ENCODE results near the gene PRDM16.
"Not testable (repeated sequence)": the region's sequence is repeated elsewhere in the genome, so short reads cannot be mapped to it uniquely, and the experiment has no call there.

Gene PRDM16

DNA sequence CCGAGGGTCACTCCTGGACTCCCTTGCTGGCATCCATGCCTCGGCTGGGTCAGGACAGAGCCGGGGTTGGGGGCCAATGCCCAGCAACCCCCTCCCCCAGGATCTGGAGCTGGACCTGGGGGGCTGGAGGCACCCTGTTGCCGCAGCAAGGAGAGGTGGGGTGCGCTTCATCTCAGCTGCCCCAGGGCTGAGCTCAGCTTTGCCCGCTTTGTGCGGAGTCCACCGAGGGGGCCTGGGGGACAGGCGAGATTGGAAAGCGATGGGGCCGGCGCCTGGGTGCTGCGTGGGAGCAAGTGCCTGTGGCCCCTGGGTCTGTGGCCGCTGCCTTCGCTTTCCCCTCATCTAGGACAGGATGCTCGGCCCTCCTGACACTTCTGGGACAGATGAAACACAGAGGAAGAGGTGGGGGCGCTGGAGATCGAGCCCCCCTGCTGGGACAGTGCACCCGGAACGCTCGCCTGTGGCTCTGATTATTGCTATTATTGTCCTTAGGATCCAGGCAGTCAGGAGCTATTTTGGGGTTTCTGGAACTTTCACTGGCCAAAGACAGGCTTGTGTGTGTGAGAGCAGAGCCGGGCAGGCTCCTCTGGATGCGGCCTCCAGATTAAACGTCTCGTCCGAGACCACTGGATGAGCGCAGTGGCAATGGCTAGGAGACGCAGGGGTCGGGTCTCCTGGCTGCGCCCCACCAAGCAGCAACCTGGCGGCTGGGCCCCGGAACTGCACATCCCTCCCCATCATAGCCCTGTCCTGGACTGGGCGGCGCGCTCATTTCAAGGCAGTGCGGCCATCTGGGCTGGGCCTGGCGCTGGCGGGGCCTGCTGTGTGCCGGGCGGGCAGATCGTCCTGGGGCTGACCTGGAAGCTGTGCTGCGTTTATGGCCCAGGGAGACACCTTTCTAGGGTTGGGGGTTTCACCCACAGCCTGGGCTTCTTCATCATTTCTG, 13.8 kb downstream of the PRDM16 start:
- DNase-seq: no peak

DNA sequence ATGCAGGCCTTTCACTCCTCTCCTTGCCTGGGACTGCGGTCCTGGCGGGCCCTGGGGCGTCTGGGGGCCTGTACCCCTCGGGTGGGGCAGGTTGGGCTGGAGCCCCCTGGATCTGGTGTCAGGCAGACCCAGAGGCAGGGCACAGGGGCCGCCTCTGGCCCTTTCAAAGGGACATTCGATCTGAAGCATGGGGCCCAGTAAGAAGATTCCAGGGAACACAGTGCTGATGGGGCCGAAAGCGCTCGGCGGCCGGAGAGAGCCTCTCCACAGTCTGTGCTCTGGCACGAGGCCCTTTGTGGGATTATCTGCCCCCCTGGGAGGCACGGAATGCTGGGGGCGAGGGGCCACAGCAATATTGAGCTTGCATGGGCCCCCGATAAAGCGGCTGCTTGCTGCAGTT, 15.2 kb downstream of the PRDM16 start:
- no peak for DNase-seq

DNA sequence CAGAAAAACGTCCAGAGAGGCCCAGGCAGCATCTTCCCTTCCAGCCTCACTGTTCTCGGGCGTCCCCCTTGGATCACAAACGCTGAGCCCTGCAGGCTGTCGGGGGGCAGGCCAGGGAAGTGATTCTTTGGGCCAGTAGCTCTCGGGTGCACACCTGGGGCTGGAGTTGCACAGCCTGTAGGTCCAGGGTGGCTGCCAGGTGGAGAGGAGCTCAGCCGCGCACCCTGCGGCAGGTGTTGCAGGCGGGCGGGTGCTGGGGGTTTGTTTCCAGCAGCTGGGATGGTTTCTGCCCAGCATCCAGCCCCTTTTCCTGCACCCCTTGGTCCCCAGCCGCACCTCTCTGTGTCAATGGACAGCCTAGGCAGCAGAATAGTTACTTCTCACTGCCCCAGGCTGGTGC, 15.7 kb downstream of the PRDM16 start:
- DNase-seq: no peak

DNA sequence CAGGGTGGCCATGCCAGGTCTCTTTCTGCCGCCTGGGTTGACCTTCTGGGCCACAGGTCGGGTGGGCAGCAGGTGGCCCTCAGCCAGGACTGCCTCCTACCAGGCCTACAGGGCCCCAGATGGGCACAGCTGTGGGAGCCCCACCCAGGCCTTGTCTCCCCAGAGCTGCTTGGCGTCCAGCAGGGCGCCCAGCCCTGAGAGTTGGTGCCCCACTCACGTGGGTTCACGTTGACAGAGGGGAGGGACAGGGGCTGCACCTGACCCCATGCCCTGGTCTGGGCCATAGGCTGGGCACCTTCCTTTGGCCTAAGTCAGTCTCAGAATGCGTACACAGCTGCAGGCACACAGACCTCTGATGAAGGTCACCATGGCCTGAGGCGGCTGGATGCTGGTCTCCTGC, 16.7 kb downstream of the PRDM16 start:
- DNase-seq: no peak

DNA sequence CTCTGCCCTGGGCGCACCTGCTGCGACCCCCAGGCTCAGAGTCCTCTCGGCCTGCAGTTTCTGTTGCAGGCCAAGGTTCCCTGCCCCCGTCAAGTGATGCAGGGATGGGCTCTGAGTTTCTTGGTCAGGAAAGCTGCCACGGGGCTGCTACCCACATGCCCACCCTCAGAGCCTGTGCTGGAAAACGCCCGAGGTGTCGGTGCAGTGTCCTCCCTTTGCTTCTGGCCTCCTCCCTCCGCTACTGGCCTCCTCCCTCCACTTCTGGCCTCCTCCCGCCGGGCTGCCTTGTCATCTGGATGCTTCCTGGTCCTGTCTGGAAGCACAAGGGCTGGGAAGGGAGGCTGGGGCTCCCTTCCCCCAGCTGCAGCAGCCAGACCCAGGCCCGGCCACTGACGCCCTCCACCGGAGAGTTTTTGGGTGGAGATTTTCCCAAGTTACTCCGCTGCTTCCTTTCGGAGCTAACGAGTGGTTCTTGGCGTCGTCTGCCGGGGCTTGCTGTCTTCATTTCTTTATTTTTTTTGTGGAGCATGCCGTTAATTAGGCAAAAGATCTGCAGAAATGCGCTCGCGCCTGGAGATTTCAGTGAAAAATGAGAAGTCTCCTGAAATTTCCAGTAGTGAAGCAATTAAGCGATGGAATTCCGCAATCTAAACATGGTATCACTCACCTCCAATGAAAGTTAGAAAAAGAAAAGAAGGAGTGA, 17.4 kb downstream of the PRDM16 start:
- DNase-seq: no peak

DNA sequence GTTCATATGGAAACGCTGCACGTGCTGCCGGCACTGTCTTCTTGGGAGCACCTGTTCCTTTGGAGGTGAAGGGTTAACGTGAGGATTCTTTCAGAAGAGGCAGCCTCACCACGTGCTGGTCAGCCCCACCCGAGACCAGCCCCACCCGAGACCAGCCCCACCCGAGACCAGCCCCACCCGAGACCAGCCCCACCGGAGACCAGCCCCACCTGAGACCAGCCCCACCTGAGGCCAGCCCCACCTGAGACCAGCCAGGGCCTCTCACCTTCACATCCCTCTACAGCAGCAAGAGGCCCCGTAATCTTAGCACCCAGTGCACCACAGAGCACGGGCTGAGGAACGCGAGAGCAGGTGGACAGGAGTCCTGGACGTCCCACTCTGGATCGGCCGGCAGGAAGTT, 18.0 kb downstream of the PRDM16 start:
- no peak for DNase-seq

DNA sequence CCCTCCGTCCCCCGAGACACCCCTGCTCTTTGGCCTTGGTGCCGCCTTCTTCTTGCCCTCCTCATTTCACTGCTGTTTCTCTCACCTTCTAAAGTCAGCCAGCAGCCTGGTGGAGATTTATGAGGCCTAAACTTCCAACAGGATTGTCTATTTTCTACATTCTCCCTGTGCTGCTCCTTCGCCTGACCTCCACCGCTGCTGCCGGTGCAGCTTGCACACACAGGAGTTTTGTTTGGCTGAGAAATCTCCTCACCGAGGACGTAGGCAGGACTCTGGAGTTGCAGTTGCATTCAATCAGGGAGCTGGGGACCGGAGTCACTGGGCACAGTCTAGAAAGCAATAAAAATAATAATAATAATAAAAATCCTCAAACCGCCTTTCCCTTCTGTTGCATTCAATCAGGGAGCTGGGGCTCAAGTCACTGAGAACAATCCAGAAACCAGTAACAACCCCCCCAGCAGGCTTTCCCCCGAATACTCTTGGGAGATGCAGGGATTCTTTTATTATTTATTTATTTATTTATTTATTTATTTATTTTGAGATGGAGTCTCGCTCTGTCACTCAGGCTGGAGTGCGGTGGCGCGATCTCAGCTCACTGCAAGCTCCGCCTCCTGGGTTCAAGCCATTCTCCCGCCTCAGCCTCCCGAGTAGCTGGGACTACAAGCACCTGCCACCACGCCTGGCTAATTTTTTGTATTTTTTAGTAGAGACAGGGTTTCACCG, 19.1 kb downstream of the PRDM16 start:
- not testable (repeated sequence) for DNase-seq

DNA sequence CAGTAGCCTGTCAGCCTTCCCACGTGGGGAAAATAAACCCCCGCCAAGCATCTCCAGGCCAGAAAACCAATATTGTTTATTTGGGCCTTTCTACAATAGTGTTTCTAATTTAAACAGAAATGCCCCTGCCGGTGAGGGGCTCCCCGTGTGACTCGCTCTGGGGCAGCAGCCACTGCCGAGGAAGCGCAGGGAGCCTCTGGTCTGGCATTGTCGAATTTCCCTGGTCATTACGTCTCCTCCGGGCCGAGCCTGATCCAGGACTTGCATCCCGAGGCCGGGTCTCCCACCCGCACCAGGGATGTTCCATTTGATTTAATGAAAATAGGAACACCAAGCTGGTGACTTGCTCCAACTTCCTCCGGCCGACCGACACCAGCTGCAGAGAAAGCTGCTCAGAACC, 20.5 kb downstream of the PRDM16 start:
- no peak for DNase-seq

DNA sequence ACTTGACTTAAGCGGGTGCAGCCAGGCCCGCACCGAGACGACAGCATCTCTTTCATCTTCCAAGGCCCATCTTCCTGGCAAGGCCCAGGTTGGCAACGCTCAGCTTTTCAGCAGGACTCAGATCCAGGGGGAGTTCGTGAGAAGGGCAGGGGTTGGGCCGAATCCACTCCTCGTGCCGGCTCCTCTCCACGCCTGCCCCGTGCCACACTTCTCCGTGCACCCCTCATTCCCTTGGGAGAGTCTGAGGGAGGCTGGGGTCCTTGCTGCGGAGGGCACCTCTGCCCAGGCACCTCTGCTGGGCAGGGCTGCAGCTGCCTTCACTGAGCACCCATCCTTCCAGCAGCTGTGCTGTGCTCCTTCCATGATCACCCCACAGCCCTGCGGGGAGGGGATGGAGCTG, 22.3 kb downstream of the PRDM16 start:
- DNase-seq: no peak

DNA sequence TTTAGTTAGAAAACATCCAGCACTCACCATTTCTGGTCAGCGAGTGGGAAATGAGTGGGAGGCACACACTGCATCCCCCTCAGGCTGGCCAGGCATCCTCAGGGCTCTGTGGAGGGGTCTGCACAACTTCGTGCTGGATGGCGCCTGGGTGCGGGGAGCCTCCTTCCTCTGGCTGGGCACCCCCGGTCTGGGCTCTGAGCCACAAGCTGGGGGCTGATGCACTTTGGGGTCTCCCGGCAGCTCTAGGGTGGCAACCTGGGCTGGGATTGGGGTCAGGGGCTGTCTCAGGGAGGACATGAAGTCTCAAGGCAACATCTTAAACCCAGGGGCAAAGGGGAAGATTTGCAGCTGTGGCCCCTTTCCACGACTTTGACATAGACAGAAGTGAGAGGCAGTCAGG, 23.5 kb downstream of the PRDM16 start:
- DNase-seq: no peak

DNA sequence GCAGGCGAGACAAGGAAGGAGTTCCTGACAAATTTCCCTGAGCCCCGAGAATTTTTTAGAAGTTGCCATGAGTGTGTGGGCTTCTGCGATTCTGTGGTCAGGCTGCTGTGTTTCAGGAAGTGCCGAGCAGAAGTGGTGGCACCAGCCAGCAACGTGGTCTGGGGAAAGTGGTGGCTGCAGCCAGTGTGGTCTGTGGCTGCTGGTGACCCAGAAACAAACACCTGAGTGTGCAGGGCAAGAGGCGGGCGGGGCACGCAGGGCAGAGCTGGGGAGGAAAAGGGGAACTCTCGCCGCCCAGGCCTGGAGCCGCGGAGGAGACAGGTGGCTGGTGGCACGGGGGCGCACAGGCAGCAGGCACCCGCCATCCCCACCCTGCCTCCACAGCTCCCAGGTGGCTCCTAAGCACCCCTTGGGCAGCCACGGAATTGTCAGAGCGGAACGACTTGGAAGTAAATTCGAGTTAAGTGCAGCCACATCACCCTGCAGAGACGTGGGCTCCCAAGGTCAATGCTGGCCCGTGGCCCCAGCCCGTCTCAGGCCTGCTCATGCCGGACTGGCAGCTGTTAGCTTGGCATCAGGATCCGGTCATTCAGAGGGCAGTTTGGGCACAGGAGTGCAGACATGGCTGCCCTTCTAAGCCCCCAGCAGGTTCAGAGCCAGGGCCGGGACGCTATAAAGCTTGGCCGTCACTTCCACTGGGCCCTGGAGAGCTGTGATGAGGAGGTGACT, 25.1 kb downstream of the PRDM16 start:
- DNase-seq: no peak

DNA sequence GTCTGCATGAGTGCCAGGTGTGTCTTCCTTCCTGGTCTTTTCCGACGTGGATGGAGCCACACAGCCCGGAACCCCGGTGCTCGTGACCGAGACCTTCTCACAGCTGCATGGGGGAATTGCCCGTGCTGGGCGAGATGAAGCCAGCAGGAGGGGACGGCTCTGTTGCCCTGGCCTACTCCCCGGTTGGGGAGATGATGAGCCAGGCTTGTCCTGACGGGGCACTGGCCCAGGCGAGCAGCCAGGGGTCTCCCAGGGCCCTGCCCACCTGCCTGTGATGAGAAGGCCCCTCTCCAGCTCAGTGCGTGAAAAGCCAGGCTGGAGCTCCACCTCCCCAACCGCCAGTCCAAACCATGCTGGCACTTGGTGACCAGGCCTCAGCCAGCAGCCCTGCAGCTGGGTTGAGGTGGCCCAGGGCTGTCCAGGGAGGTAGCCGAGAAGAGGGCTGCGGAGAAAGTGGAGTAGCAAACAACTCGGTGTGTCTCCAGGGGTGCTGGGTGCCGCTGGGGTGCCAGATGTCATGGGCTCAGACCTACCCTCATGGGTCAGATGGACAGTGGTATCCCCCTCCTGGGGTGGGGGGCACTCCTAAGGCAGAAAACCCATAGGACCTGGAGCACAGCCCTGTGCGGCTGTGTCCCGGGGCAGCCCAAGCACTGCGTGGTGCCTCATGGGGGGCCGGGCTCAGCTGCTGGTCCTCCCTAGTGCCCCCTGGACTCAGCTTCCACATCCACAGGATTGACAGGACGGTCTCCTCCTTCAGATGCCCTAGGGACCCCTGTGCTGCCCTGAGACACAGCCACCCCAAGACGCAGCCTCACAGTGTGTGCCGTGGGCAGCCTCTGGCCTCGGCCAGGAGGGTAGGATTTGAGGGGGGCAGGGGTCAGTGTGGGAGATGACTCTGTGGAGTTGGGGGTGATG, 26.1 kb downstream of the PRDM16 start:
- DNase-seq: no peak

DNA sequence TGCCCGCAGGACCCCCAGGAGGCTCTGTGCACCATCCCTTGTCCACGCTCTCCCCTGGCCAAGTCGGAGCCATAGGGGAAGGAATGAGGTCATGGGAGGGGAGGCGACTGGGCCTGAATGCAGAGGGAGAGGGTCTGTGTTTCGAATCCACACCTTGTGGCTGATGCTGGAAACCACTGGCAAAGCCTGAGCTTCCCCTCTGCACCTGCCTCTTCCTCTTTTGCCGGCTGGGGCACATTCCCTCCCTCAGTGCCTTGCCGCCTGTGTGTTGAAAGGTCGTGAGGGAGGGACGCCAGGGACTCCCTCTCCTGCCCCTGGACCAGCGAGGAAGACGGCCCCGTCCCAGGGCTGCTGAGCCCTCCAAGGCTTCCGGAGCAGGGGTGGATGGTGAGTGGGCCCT, 27.3 kb downstream of the PRDM16 start:
- DNase-seq: no peak

DNA sequence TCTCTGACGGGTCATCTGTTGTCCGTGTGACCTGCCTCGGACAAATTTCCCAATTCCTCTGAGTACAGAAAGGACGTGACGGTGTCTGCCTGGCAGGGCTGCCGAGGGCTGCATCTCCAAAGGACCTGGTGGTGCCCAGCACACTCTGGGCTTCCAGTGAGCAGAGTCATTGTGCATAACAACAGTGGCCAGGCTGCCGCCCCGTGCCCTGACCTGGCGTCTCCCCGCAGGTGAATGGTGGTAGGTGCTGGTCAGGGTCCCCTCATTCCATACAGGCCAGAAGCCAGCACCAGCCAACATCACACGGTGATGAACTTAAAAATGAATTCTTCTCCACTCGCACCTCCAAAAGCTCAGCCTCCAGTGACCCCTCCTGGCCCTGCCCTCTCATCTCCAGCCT, 28.2 kb downstream of the PRDM16 start:
- DNase-seq: no peak

DNA sequence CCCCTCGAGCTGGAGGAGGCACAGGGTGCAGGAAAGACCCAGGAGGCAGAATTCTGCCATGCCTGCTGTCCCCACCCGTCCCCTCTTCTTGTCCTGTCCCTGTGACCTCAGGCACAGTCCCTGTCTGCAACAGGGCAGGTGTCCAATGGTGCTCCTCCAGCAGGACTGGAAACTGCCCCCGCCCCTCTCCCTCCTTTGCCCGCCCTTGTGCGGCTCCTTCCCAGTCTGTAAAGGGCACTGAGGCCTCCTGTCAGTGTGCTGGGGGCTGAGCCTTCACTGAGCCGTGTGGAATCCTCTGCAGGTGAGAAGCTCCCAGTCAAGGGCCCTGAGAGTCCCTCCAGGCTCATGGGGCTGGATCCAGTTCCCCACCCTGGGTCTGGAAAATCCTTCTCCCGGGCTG, 28.9 kb downstream of the PRDM16 start:
- no peak for DNase-seq

DNA sequence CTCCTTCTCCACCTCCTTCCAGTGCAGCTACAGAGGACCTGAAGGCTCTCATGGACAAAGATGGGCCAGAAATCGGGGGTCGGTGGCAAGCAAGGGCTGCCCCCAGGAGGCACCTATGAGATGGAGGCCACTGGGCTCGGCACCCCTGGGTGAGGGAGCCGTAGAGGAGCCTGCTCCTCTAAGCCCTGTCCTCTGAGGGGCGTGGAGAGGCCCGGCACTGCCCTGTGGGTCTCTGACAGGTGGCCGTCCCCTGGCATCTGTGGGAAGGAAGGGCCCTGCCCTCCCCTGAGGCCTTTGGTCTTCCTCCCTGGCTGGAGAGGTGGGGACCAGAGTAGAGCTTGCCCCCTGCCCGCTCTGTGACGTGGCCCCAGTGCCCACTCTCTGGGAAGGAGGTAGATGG, 30.9 kb downstream of the PRDM16 start:
- no peak for DNase-seq

DNA sequence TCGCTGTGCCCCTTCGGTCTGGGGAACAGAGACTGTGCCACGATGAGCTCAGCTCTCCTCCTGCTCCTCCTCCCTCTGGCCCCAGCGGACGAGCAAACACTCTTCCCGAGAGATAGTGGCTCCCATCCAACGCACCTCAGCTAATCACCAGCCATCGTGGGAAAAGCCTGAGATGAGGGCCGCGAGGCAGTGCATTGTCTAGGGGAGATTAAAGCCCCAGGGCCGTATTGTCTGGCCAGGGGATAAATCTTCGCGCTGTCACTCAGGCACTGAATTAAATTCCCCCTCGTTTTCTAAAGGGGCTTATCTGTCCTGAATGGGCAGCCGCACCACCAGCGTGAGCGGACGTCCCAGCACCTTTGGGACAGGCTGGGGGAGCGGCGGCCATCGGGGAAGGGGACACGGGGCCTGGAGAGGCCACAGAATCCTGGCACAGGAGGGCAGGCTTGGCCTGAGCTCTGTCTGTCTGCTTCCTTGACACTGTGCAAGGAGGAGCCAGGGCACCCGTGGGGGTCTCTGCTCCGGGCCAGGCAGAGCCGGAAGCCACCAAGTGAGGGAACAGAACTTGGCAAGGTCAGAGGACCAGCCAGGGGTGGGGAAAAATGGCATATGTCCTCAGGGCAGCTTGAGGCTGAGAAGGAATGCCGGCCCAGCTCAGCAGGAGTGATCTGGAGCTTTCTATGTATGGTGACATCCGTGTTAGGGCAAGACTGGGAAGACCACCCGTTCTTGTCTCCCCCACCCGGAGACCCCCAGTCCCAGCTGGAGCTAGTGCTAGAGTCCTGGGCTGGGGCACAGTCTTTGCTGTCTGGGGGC, 32.3 kb downstream of the PRDM16 start:
- no peak for DNase-seq

DNA sequence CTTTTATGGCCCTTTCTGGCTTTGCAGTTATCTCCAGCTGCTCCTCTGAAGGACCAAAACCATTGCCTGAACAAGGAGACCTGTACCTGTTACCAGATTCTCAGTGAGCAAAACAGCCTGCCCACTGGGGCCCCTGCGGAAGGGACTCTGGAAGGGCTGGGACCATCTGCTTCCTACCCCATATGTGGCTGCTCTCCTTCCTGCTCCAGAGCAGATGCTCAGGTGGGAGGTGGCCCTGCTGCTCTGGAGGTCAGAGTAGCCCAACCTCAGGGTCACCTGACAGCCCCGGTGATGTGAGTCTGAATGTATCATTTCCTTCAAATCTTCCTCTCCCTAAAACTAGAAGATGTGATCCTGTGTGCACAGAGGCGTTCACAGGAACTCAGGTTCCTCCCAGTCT, 33.6 kb downstream of the PRDM16 start:
- no peak for DNase-seq

DNA sequence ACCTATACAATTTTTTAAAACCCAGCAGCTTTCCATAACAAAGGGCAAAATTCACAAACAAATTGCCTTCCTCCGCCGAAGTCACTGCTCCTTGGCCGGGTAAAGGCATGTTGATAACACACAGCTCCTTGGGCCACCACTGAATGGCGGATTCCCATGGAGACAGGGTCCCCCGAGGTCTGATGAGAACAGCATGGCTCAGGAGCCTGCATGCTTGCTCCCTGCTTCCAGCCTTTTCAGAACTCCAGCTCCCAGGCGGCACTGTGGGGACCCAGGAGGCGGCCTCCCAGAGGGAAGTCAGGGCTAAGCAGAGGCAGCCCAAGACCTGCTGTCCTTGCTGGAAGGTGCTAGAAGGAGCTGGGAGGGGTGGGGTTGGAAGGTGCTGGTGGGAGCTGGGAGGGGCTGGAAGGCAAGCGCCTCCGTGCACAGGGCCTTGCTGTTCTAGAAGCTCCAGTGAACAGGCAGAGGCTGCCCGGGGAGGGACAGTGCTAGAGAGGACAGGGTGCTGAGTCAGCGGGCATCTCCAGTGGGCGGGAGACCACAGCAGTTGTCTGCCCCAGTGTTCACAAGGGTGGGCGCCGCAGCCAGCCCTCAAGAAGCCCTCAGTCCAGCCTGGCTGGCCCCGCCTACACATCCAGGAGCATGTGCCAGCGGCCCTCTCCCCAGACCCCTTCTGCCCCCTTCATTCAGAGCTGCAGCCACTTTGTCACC, 35.1 kb downstream of the PRDM16 start:
- no peak for DNase-seq
